Testis (tissue), 2 donors: ENCODE data around the gene CD96.

ENCODE experiments used
- CTCF ChIP-seq, 3 experiments: fragments of 450-650 bp in 2 of 3; fragments of 200-600 bp in 1 of 3; sonication (generic) in 1 of 3; IDR thresholded peaks; one replicate each; pipeline ENCODE4 v1.5.1; 2016 to 2019; ENCODE audit warnings: antibody characterized with exemption in 3 of 3, mild to moderate bottlenecking in 2 of 3, moderate library complexity in 1 of 3
- POLR2A ChIP-seq: fragments of 450-650 bp; IDR thresholded peaks from one replicate; pipeline ENCODE4 v1.6.1; 2017; ENCODE audit warnings: antibody characterized with exemption, mild to moderate bottlenecking, moderate library complexity

DNA sequence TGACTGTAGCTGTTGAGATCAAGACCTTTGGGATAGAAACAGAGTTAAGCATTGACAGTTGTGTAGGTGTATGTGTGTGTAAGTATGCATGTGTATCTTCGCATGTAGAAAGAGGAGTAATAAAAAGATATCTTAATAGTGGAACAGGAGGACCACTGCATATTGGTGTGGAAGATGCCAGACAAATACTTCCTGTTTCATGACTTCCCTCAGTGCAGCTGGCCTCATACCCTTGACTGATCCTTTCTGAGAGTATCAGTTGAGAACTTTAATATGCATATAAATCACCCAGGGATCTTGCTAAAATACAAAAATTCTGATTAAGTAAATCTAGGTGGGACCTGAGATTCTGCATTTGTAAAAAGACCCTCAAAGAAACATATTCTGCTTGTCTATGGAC is 61.7 kb downstream of the CD96 start:
- TF ChIP-seq CTCF (IDR thresholded peaks at IDR 0.05) (no peak), POLR2A (no peak)
